ENCODE measurements around the gene TTN. TPM values are rescaled to one million over a fixed set of nuclear protein-coding genes. Genes with fewer than 3 reads are reported as not detected.
"Not testable (repeated sequence)": the region's sequence is repeated elsewhere in the genome, so short reads cannot be mapped to it uniquely, and the experiment has no call there.

Gene TTN
- total RNA-seq, 1 donor from 2014 or later, result 0.50 TPM

DNA sequence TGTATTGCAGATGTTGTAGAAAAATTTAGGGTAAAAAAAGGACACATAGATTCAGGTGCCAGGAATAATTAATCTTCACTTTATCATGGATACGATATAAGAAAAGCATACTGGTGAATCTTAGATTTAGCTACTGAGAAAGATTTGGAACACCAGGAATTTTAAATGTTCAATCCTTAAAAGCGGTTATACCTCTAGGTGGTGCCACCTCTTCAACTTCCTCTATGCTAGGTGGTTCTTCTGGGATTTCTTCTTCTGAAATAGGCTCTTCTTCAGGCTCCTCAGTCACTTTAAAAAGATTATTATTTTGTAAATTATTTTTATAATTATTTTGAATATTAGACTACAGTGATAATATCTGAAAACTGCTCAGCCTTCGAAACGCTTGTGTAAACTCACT is 133.1 kb downstream of the TTN start:
- H3K9me3 ChIP-seq (ENCODE audit: insufficient read depth, low read depth, low read length), result no peaks in the 10 kb centered on the region
- FAIRE-seq (no peak), DNase-seq (ENCODE audit: low read depth) (no peak)
- Mint-ChIP-seq H3K4me3 (ENCODE audit: unreplicated experiment) (no peak overlapping the region), H3K9me3 (ENCODE audit: unreplicated experiment) (no peaks in the 10 kb centered on the region), H3K36me3 (ENCODE audit: low read depth, unreplicated experiment) (no peaks in the 10 kb centered on the region), H3K27ac (ENCODE audit: unreplicated experiment) (no peak overlapping the region), H3K27me3 (ENCODE audit: low read depth, unreplicated experiment) (no peaks in the 10 kb centered on the region), H3K4me1 (ENCODE audit: low read depth, unreplicated experiment) (no peaks in the 10 kb centered on the region)
- no peaks in the 10 kb centered on the region for H3K79me2 ChIP-seq (ENCODE audit: insufficient read depth, low read length)
- no peak overlapping the region for H3K27ac ChIP-seq (ENCODE audit: low read depth, low read length)
- H3K4me1 ChIP-seq (ENCODE audit: insufficient read depth, low read length), result no peaks in the 10 kb centered on the region
- H4K20me1 ChIP-seq (ENCODE audit: insufficient read depth, low read length), result no peaks in the 10 kb centered on the region
- no peak overlapping the region for H3K9ac ChIP-seq (ENCODE audit: low read length)
- no peak overlapping the region for H2AFZ ChIP-seq (ENCODE audit: low read depth, low read length)
- H3K4me3 ChIP-seq (ENCODE audit: insufficient read depth, low read depth, low read length), result no peak overlapping the region
- TF ChIP-seq, protein P1, sequence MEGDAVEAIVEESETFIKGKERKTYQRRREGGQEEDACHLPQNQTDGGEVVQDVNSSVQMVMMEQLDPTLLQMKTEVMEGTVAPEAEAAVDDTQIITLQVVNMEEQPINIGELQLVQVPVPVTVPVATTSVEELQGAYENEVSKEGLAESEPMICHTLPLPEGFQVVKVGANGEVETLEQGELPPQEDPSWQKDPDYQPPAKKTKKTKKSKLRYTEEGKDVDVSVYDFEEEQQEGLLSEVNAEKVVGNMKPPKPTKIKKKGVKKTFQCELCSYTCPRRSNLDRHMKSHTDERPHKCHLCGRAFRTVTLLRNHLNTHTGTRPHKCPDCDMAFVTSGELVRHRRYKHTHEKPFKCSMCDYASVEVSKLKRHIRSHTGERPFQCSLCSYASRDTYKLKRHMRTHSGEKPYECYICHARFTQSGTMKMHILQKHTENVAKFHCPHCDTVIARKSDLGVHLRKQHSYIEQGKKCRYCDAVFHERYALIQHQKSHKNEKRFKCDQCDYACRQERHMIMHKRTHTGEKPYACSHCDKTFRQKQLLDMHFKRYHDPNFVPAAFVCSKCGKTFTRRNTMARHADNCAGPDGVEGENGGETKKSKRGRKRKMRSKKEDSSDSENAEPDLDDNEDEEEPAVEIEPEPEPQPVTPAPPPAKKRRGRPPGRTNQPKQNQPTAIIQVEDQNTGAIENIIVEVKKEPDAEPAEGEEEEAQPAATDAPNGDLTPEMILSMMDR (IDR thresholded peaks at IDR 0.05; ENCODE audit: insufficient read depth, low read depth, low read length), result peak; percentile 8
- no peak for TF ChIP-seq EZH2 (IDR thresholded peaks at IDR 0.05; ENCODE audit: insufficient read depth, low read length)
- H3K27me3 ChIP-seq (ENCODE audit: insufficient read depth, low read length), result no peaks in the 10 kb centered on the region
- H3K4me2 ChIP-seq (ENCODE audit: low read length), result no peak overlapping the region
- no peaks in the 10 kb centered on the region for H3K36me3 ChIP-seq (ENCODE audit: insufficient read depth, low read length)

DNA sequence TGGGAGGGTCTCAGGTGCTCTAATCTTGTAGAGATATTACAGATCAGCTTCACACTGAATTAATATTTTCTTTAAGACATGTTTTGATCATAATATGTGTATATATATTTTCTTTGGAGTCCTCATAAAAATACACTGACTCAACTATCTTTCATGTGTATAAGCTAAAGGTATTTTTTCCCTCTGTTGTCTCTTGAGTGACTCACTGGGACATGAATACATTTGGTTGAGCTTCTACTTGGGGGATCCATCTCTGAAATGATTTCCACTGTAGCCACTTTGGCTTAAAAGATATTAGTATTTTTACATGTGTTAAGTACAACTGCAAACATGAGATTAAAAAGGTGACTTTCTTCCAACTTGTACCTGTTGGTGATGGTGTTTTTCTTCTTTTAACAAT is 140.8 kb downstream of the TTN start:
- FAIRE-seq, result no peak
- no peaks in the 10 kb centered on the region for H3K27me3 ChIP-seq (ENCODE audit: insufficient read depth, low read length)
- Mint-ChIP-seq H3K27ac (ENCODE audit: unreplicated experiment) (no peak overlapping the region), H3K27me3 (ENCODE audit: low read depth, unreplicated experiment) (no peaks in the 10 kb centered on the region), H3K4me3 (ENCODE audit: unreplicated experiment) (no peak overlapping the region), H3K36me3 (ENCODE audit: low read depth, unreplicated experiment) (no peaks in the 10 kb centered on the region), H3K9me3 (ENCODE audit: unreplicated experiment) (no peaks in the 10 kb centered on the region), H3K4me1 (ENCODE audit: low read depth, unreplicated experiment) (no peaks in the 10 kb centered on the region)
- H3K4me3 ChIP-seq (ENCODE audit: insufficient read depth, low read depth, low read length), result no peak overlapping the region
- no peaks in the 10 kb centered on the region for H3K36me3 ChIP-seq (ENCODE audit: insufficient read depth, low read length)
- no peak overlapping the region for H2AFZ ChIP-seq (ENCODE audit: low read depth, low read length)
- no peak for DNase-seq (ENCODE audit: low read depth)
- H4K20me1 ChIP-seq (ENCODE audit: insufficient read depth, low read length), result no peaks in the 10 kb centered on the region
- H3K4me1 ChIP-seq (ENCODE audit: insufficient read depth, low read length), result no peaks in the 10 kb centered on the region
- H3K9me3 ChIP-seq (ENCODE audit: insufficient read depth, low read depth, low read length), result no peaks in the 10 kb centered on the region
- TF ChIP-seq EZH2 (IDR thresholded peaks at IDR 0.05; ENCODE audit: insufficient read depth, low read length), result no peak
- TF ChIP-seq, protein P1 (IDR thresholded peaks at IDR 0.05; ENCODE audit: insufficient read depth, low read depth, low read length), result no peak
- H3K79me2 ChIP-seq (ENCODE audit: insufficient read depth, low read length), result no peaks in the 10 kb centered on the region
- no peak overlapping the region for H3K27ac ChIP-seq (ENCODE audit: low read depth, low read length)
- no peak overlapping the region for H3K9ac ChIP-seq (ENCODE audit: low read length)
- no peak overlapping the region for H3K4me2 ChIP-seq (ENCODE audit: low read length)

DNA sequence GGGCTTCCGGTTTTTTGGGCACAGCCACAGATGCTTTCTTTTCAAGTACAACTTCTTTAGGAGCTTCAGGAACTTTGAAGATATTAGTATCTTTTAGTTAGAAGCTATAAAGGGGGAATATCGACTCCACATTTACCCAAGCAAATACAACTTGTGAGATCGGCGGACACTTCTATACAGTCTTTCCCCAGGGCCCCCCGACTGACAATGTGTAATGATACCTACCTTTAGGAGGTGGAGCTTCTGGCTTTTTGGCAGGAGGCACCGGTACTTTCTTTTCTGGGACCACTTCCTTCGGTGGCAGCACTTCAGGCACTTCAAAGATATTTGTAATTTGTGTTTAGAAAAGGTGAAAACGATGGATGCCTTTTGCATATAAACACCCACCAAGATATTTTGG is 148.7 kb downstream of the TTN start:
- H3K4me3 Mint-ChIP-seq (ENCODE audit: unreplicated experiment); H3K27ac Mint-ChIP-seq (ENCODE audit: unreplicated experiment); H3K4me1 ChIP-seq (ENCODE audit: insufficient read depth, low read length); H2AFZ ChIP-seq (ENCODE audit: low read depth, low read length); H3K36me3 ChIP-seq (ENCODE audit: insufficient read depth, low read length); DNase-seq (ENCODE audit: low read depth); H3K4me3 ChIP-seq (ENCODE audit: insufficient read depth, low read depth, low read length); H3K27me3 ChIP-seq (ENCODE audit: insufficient read depth, low read length); H3K27ac ChIP-seq (ENCODE audit: low read depth, low read length); H3K9me3 Mint-ChIP-seq (ENCODE audit: unreplicated experiment); H4K20me1 ChIP-seq (ENCODE audit: insufficient read depth, low read length); H3K27me3 Mint-ChIP-seq (ENCODE audit: low read depth, unreplicated experiment); FAIRE-seq; H3K9me3 ChIP-seq (ENCODE audit: insufficient read depth, low read depth, low read length); H3K9ac ChIP-seq (ENCODE audit: low read length); H3K79me2 ChIP-seq (ENCODE audit: insufficient read depth, low read length); H3K36me3 Mint-ChIP-seq (ENCODE audit: low read depth, unreplicated experiment); H3K4me1 Mint-ChIP-seq (ENCODE audit: low read depth, unreplicated experiment); H3K4me2 ChIP-seq (ENCODE audit: low read length): not testable (repeated sequence)
